Caco-2 (cell line): Measurements from ENCODE around the gene NLRP4. TPM values are rescaled to one million over a fixed set of nuclear protein-coding genes. Genes with fewer than 3 reads are reported as not detected.

Source experiments
- BruUV-seq: library from RNA; stranded (reverse); fragments of 400-500 nt; replicated peaks from 2 replicates; lab custom pipeline; 2021; lab: Mats Ljungman, UMichigan
- CTCF ChIA-PET: fragments of 300-600 bp; sonication (Branson Sonifier 250); formaldehyde crosslinking; loops from one replicate; lab custom pipeline; 2022; ENCODE audit warnings: antibody characterized with exemption; lab: Charles Lee
- POLR2A ChIA-PET: fragments of 300-600 bp; sonication (Branson Sonifier 250); formaldehyde crosslinking; loops from one replicate; lab custom pipeline; 2022; ENCODE audit warnings: antibody characterized with exemption; lab: Charles Lee
- DNase-seq, 2 experiments: peaks; one replicate each; pipeline versions ENCODE4 v3.0.0 to v3.0.0-alpha.2; 2020 to 2022
- H3K27me3 ChIP-seq: replicated peaks from 2 replicates; pipeline ENCODE4 v1.6.0; 2011; ENCODE audit warnings: low read length; ENCODE audit not compliant: control insufficient read depth, insufficient read depth
- H3K36me3 ChIP-seq: 2 replicates; pipeline ENCODE4 v1.5.1; 2011; ENCODE audit warnings: low read length; ENCODE audit not compliant: control insufficient read depth, insufficient read depth
- H3K4me1 ChIP-seq: fragments of 250-450 bp; sonication (Bioruptor Pico); 2 replicates; pipeline ENCODE4 v1.5.1; 2020; ENCODE audit warnings: mild to moderate bottlenecking
- H3K4me3 ChIP-seq: 2 replicates; pipeline ENCODE4 v1.5.1; 2011; ENCODE audit warnings: low read depth, mild to moderate bottlenecking, control low read depth, low read length
- H3K9me3 ChIP-seq: fragments of 250-450 bp; sonication (Bioruptor Pico); 2 replicates; pipeline ENCODE4 v1.5.1; 2020; ENCODE audit warnings: mild to moderate bottlenecking, moderate library complexity
- H3K27ac Mint-ChIP-seq: one replicate; pipeline ENCODE4 v1.8.0; 2022; ENCODE audit warnings: mixed read lengths; ENCODE audit not compliant: unreplicated experiment
- H3K27me3 Mint-ChIP-seq: one replicate; pipeline ENCODE4 v1.8.0; 2022; ENCODE audit warnings: mixed read lengths; ENCODE audit not compliant: insufficient read depth, unreplicated experiment
- H3K36me3 Mint-ChIP-seq: one replicate; pipeline ENCODE4 v1.8.0; 2022; ENCODE audit warnings: mild to moderate bottlenecking, mixed read lengths; ENCODE audit not compliant: insufficient read depth, unreplicated experiment
- H3K4me1 Mint-ChIP-seq: one replicate; pipeline ENCODE4 v1.8.0; 2022; ENCODE audit warnings: low read depth, mixed read lengths; ENCODE audit not compliant: unreplicated experiment
- H3K4me3 Mint-ChIP-seq: one replicate; pipeline ENCODE4 v1.8.0; 2022; ENCODE audit warnings: mild to moderate bottlenecking, moderate library complexity, mixed read lengths; ENCODE audit not compliant: unreplicated experiment
- H3K9me3 Mint-ChIP-seq: one replicate; pipeline ENCODE4 v1.8.0; 2022; ENCODE audit warnings: mixed read lengths; ENCODE audit not compliant: unreplicated experiment
- CTCF ChIP-seq, 2 experiments: fragments of 200-600 bp in 1 of 2; IDR thresholded peaks; 1 replicate in 1 of 2; 2 replicates in 1 of 2; pipeline versions ENCODE4 v1.5.1 to v1.8.0; 2011 to 2022; ENCODE audit warnings: antibody characterized with exemption in 1 of 2, control low read depth in 1 of 2, inconsistent platforms in 1 of 2, low read depth in 1 of 2, low read length in 1 of 2, mild to moderate bottlenecking in 1 of 2, moderate library complexity in 1 of 2; ENCODE audit not compliant: insufficient read depth in 1 of 2, severe bottlenecking in 1 of 2, unreplicated experiment in 1 of 2
- intact Hi-C: fragments of 100-400 bp; cut with micrococcal nuclease; formaldehyde crosslinking; loops from one replicate; pipeline ENCODE4 v1.10.0; 2022; ENCODE audit not compliant: unreplicated experiment
- total RNA-seq: library from RNA; stranded (reverse); gene quantifications from 2 replicates; pipeline ENCODE4 v1.2.3, GENCODE V29; 2022

Gene NLRP4
- total RNA-seq, 1 experiment from 2014 or later: not detected

GRCh38 chr19:55870736-55871135, 34.4 kb downstream of the NLRP4 start:
- Histone ChIP-seq H3K27me3 (no peaks in the 10 kb centered on the region), H3K9me3 (peaks cover 2% of the 10 kb centered on the region; the same call in 1 of the 2 replicates), H3K36me3 (no peaks in the 10 kb centered on the region), H3K4me3 (no peak overlapping the region), H3K4me1 (no peaks in the 10 kb centered on the region)
- TF ChIP-seq CTCF (IDR thresholded peaks at IDR 0.05; ENCODE audit: insufficient read depth in 1 of 2, low read depth in 1 of 2, low read length in 1 of 2, severe bottlenecking in 1 of 2, unreplicated experiment in 1 of 2): no peak
- H3K27me3 Mint-ChIP-seq: peaks cover 26% of the 10 kb centered on the region
- intact Hi-C loops: no loop called here
- no TSS peak for BruUV-seq
- DNase-seq: no peak
- no peak overlapping the region for H3K27ac Mint-ChIP-seq
- H3K36me3 Mint-ChIP-seq: no peaks in the 10 kb centered on the region
- H3K4me3 Mint-ChIP-seq: no peak overlapping the region
- ChIA-PET POLR2A (no interaction called here), CTCF (no interaction called here)
- no peaks in the 10 kb centered on the region for H3K4me1 Mint-ChIP-seq
- no peaks in the 10 kb centered on the region for H3K9me3 Mint-ChIP-seq

GRCh38 chr19:55877211-55877610, 40.9 kb downstream of the NLRP4 start:
- Mint-ChIP-seq H3K36me3 (no peaks in the 10 kb centered on the region), H3K27me3 (peaks cover 16% of the 10 kb centered on the region), H3K9me3 (peaks cover 19% of the 10 kb centered on the region), H3K27ac (no peak overlapping the region), H3K4me3 (no peak overlapping the region), H3K4me1 (no peaks in the 10 kb centered on the region)
- BruUV-seq: no TSS peak
- no peak overlapping the region for H3K4me3 ChIP-seq
- POLR2A ChIA-PET: no interaction called here
- no peak for DNase-seq
- H3K9me3 ChIP-seq: peaks cover 2% of the 10 kb centered on the region; the same call in 1 of the 2 replicates
- CTCF ChIA-PET: no interaction called here
- no peaks in the 10 kb centered on the region for H3K27me3 ChIP-seq
- intact Hi-C loops: no loop called here
- H3K4me1 ChIP-seq: no peaks in the 10 kb centered on the region
- H3K36me3 ChIP-seq: no peaks in the 10 kb centered on the region
- TF ChIP-seq CTCF (IDR thresholded peaks at IDR 0.05; ENCODE audit: insufficient read depth in 1 of 2, low read depth in 1 of 2, low read length in 1 of 2, severe bottlenecking in 1 of 2, unreplicated experiment in 1 of 2): no peak

GRCh38 chr19:55882626-55883025, 46.3 kb downstream of the NLRP4 start:
- H3K27ac Mint-ChIP-seq: no peak overlapping the region
- Histone ChIP-seq H3K9me3 (no peaks in the 10 kb centered on the region), H3K36me3 (no peaks in the 10 kb centered on the region), H3K4me1 (no peaks in the 10 kb centered on the region), H3K4me3 (no peak overlapping the region), H3K27me3 (no peaks in the 10 kb centered on the region)
- peaks cover 19% of the 10 kb centered on the region for H3K9me3 Mint-ChIP-seq
- CTCF ChIA-PET: no interaction called here
- no peak for TF ChIP-seq CTCF (IDR thresholded peaks at IDR 0.05; ENCODE audit: insufficient read depth in 1 of 2, low read depth in 1 of 2, low read length in 1 of 2, severe bottlenecking in 1 of 2, unreplicated experiment in 1 of 2)
- no peaks in the 10 kb centered on the region for H3K4me1 Mint-ChIP-seq
- H3K27me3 Mint-ChIP-seq: peaks cover 3% of the 10 kb centered on the region
- no peaks in the 10 kb centered on the region for H3K36me3 Mint-ChIP-seq
- intact Hi-C loops: no loop called here
- no peak overlapping the region for H3K4me3 Mint-ChIP-seq
- BruUV-seq: no TSS peak
- POLR2A ChIA-PET: no interaction called here
- no peak for DNase-seq
